ENCODE data around the gene ACTL8.

The ACTL8 gene

DNA sequence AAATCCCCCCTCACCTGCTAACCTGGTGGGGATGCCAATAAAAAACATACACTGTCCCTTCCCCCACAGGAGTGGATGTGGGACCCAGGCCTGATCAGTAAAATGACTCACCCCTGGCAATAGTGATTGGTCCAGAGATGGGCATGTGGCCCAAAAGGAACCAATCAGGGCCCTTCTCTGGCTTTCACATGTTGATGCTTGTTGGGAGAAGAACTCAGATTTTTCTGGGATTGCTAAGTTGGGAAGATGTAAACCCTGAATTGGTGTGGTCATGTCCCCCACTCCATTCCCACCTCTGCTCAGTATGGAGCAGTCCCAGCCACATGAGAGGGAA, 43.6 kb upstream of the ACTL8 start:
- no peak overlapping the region for H3K4me3 ChIP-seq (ENCODE audit: insufficient read depth in 1 of 2, low read depth in 1 of 2, low read length in 2 of 2)
- no peaks in the 10 kb centered on the region for H3K36me3 ChIP-seq (ENCODE audit: control insufficient read depth in 1 of 2, insufficient read depth in 2 of 2, low read depth in 1 of 2, low read length in 2 of 2)
- H2BK12ac ChIP-seq (ENCODE audit: low read length in 2 of 2), result no peak overlapping the region
- H2AK5ac ChIP-seq (ENCODE audit: low read length, severe bottlenecking), result no peak overlapping the region
- H3K4ac ChIP-seq (ENCODE audit: low read depth in 1 of 2, low read length in 2 of 2), result no peak overlapping the region
- H2BK120ac ChIP-seq (ENCODE audit: low read depth, low read length), result no peak overlapping the region
- no peaks in the 10 kb centered on the region for H3K4me1 ChIP-seq (ENCODE audit: control insufficient read depth, insufficient read depth, low read depth, low read length)
- H4K8ac ChIP-seq (ENCODE audit: low read length), result no peak overlapping the region
- no peak for DNase-seq
- H3K79me1 ChIP-seq (replicated peaks; ENCODE audit: low read length, poor library complexity, severe bottlenecking), result no peaks in the 10 kb centered on the region
- no peak overlapping the region for H2BK15ac ChIP-seq (ENCODE audit: low read depth, poor library complexity, severe bottlenecking)
- H3K4me2 ChIP-seq (ENCODE audit: low read length, poor library complexity, severe bottlenecking), result no peak overlapping the region
- peaks cover 16% of the 10 kb centered on the region for H3K9me3 ChIP-seq (ENCODE audit: control insufficient read depth, low read length)
- H3K23ac ChIP-seq (ENCODE audit: low read length in 2 of 2), result no peak overlapping the region
- no peak overlapping the region for H3K14ac ChIP-seq (ENCODE audit: low read length in 2 of 2)
- no peak overlapping the region for H2BK5ac ChIP-seq (ENCODE audit: low read depth, low read length, poor library complexity, severe bottlenecking)
- H3K18ac ChIP-seq (ENCODE audit: low read depth in 1 of 2, low read length in 2 of 2), result no peak overlapping the region
- H3K9ac ChIP-seq (ENCODE audit: low read length), result no peak overlapping the region
- no peak overlapping the region for H3K27ac ChIP-seq (ENCODE audit: low read length, poor library complexity, severe bottlenecking)
- H2AFZ ChIP-seq (ENCODE audit: low read depth, low read length), result no peak overlapping the region
- no peak overlapping the region for H4K91ac ChIP-seq (ENCODE audit: low read length)
- peaks cover 5 to 16% of the 10 kb centered on the region in 2 experiments for H3K27me3 ChIP-seq (ENCODE audit: control insufficient read depth in 1 of 2, insufficient read depth in 1 of 2, low read length in 2 of 2)

DNA sequence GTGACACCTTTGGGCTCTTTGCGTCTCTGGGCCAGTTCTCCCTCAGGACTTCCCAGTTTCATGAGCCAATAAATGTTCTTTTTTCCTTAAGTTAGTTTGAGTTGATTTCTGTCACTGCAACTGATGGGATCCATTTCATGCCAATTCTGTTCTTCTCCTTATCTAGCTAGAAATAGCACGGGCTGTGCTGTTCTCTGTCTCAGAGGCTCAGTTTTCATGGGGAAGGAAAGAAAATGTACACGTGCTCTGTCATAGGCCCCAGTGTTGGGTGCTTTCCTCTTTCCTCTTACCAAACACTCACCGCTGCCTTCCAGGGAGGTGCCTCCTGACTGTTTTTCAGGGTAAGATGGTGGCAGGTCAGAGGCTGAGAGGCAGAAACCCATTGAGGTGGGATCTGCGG, 43.2 kb upstream of the ACTL8 start:
- no peak overlapping the region for H3K18ac ChIP-seq (ENCODE audit: low read depth in 1 of 2, low read length in 2 of 2)
- H3K9me3 ChIP-seq (ENCODE audit: control insufficient read depth, low read length), result peaks cover 16% of the 10 kb centered on the region
- H2BK15ac ChIP-seq (ENCODE audit: low read depth, poor library complexity, severe bottlenecking), result no peak overlapping the region
- H3K23ac ChIP-seq (ENCODE audit: low read length in 2 of 2), result no peak overlapping the region
- no peak overlapping the region for H3K27ac ChIP-seq (ENCODE audit: low read length, poor library complexity, severe bottlenecking)
- DNase-seq, result no peak
- H2AK5ac ChIP-seq (ENCODE audit: low read length, severe bottlenecking), result no peak overlapping the region
- no peaks in the 10 kb centered on the region for H3K79me1 ChIP-seq (replicated peaks; ENCODE audit: low read length, poor library complexity, severe bottlenecking)
- H3K27me3 ChIP-seq (ENCODE audit: control insufficient read depth in 1 of 2, insufficient read depth in 1 of 2, low read length in 2 of 2), result peaks cover 5 to 13% of the 10 kb centered on the region in 2 experiments
- no peak overlapping the region for H3K4ac ChIP-seq (ENCODE audit: low read depth in 1 of 2, low read length in 2 of 2)
- H2BK120ac ChIP-seq (ENCODE audit: low read depth, low read length), result no peak overlapping the region
- no peak overlapping the region for H2BK5ac ChIP-seq (ENCODE audit: low read depth, low read length, poor library complexity, severe bottlenecking)
- H3K4me1 ChIP-seq (ENCODE audit: control insufficient read depth, insufficient read depth, low read depth, low read length), result no peaks in the 10 kb centered on the region
- H2BK12ac ChIP-seq (ENCODE audit: low read length in 2 of 2), result no peak overlapping the region
- peak overlapping the region in 1 of 2 experiments; percentile 15 for H3K4me3 ChIP-seq (ENCODE audit: insufficient read depth in 1 of 2, low read depth in 1 of 2, low read length in 2 of 2)
- 91% methylated on average over 5 of the region's 5 CpGs for WGBS
- no peak overlapping the region for H4K8ac ChIP-seq (ENCODE audit: low read length)
- H3K9ac ChIP-seq (ENCODE audit: low read length), result no peak overlapping the region
- H3K36me3 ChIP-seq (ENCODE audit: control insufficient read depth in 1 of 2, insufficient read depth in 2 of 2, low read depth in 1 of 2, low read length in 2 of 2), result no peaks in the 10 kb centered on the region
- H4K91ac ChIP-seq (ENCODE audit: low read length), result no peak overlapping the region
- no peak overlapping the region for H3K14ac ChIP-seq (ENCODE audit: low read length in 2 of 2)
- H2AFZ ChIP-seq (ENCODE audit: low read depth, low read length), result no peak overlapping the region
- no peak overlapping the region for H3K4me2 ChIP-seq (ENCODE audit: low read length, poor library complexity, severe bottlenecking)

DNA sequence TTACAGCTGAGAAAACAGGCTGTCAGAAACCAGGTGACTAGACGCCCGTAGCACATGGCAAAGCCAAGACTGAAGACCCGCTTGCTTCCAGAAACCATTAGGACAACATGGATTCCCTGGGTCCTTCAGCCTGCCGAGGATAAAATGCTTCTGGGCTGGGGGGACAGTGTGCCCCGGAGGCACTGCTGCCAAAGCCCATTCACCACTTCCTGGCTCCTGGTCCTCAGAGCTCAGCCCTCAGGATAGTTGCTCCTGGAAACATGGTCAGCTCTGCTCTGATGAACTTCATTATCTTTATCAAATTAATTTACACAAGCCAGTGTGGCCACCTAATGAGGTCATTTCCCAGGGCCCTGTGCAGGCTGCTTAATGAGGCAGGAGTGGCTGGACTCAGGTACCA, 41.1 kb upstream of the ACTL8 start:
- 86% methylated on average over 5 of the region's 5 CpGs for WGBS
- H2AK5ac ChIP-seq (ENCODE audit: low read length, severe bottlenecking), result no peak overlapping the region
- no peak overlapping the region for H3K14ac ChIP-seq (ENCODE audit: low read length in 2 of 2)
- no peak overlapping the region for H2BK15ac ChIP-seq (ENCODE audit: low read depth, poor library complexity, severe bottlenecking)
- H3K9me3 ChIP-seq (ENCODE audit: control insufficient read depth, low read length), result peaks cover 16% of the 10 kb centered on the region
- no peaks in the 10 kb centered on the region for H3K79me1 ChIP-seq (replicated peaks; ENCODE audit: low read length, poor library complexity, severe bottlenecking)
- H3K4me1 ChIP-seq (ENCODE audit: control insufficient read depth, insufficient read depth, low read depth, low read length), result peaks cover 5% of the 10 kb centered on the region
- H3K36me3 ChIP-seq (ENCODE audit: control insufficient read depth in 1 of 2, insufficient read depth in 2 of 2, low read depth in 1 of 2, low read length in 2 of 2), result no peaks in the 10 kb centered on the region
- peaks cover 8% of the 10 kb centered on the region in 2 experiments for H3K27me3 ChIP-seq (ENCODE audit: control insufficient read depth in 1 of 2, insufficient read depth in 1 of 2, low read length in 2 of 2)
- DNase-seq, result no peak
- no peak overlapping the region for H2BK12ac ChIP-seq (ENCODE audit: low read length in 2 of 2)
- H2AFZ ChIP-seq (ENCODE audit: low read depth, low read length), result no peak overlapping the region
- H3K4me3 ChIP-seq (ENCODE audit: insufficient read depth in 1 of 2, low read depth in 1 of 2, low read length in 2 of 2), result no peak overlapping the region
- no peak overlapping the region for H3K18ac ChIP-seq (ENCODE audit: low read depth in 1 of 2, low read length in 2 of 2)
- H2BK120ac ChIP-seq (ENCODE audit: low read depth, low read length), result no peak overlapping the region
- H3K23ac ChIP-seq (ENCODE audit: low read length in 2 of 2), result no peak overlapping the region
- no peak overlapping the region for H3K4ac ChIP-seq (ENCODE audit: low read depth in 1 of 2, low read length in 2 of 2)
- no peak overlapping the region for H3K9ac ChIP-seq (ENCODE audit: low read length)
- H3K4me2 ChIP-seq (ENCODE audit: low read length, poor library complexity, severe bottlenecking), result no peak overlapping the region
- no peak overlapping the region for H4K91ac ChIP-seq (ENCODE audit: low read length)
- H2BK5ac ChIP-seq (ENCODE audit: low read depth, low read length, poor library complexity, severe bottlenecking), result no peak overlapping the region
- no peak overlapping the region for H4K8ac ChIP-seq (ENCODE audit: low read length)
- H3K27ac ChIP-seq (ENCODE audit: low read length, poor library complexity, severe bottlenecking), result no peak overlapping the region

DNA sequence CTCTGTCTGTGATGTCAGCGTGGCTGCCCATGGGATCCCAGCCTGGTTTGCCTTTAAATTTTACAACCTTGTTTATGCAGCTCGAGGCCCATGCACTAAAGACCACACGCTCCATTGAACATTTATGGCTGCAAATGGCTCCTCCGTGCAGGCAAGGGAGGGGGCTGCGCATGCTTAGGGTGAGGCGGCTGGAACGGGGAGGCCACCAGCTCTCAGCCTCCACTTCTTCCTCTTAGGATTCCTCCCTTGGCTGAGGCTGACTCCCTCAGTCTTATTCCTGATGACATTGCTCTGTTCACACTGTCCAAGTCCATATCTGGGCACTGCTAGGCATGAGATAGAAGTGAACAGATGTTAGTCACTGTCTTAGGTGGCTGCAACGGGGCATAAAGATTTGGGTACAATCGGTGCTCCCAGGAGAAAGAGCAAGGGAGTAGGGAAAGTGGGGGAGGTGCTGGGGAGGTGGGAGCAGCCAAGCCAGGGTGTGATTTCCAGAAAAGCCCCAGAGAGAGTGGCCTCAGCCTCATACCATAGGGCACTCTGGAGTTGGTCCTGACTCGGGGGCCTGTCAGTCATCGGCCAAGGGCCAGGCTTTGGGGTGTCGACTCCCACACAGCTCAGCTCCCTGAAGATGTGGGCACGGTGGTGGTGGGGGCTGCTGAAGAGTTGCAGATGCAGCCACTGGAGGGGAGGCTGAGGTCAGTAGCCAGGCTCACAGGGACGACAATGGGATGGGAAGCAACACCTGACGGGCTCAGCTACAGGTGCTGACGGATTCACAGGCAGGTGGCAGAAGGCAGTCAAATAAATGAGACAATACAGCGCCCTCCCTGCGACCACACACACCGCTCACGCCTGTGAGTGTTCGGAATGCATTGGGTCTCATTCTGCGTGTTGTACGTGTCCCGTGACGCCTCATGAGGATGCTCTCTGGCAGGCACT, 37.3 kb upstream of the ACTL8 start:
- Histone ChIP-seq H3K27me3 (ENCODE audit: control insufficient read depth in 1 of 2, insufficient read depth in 1 of 2, low read length in 2 of 2) (peaks cover 3 to 8% of the 10 kb centered on the region in 2 experiments), H2BK12ac (ENCODE audit: low read length in 2 of 2) (no peak overlapping the region), H2BK120ac (ENCODE audit: low read depth, low read length) (no peak overlapping the region), H3K4me1 (ENCODE audit: control insufficient read depth, insufficient read depth, low read depth, low read length) (peaks cover 11% of the 10 kb centered on the region), H3K4ac (ENCODE audit: low read depth in 1 of 2, low read length in 2 of 2) (no peak overlapping the region), H2AK5ac (ENCODE audit: low read length, severe bottlenecking) (no peak overlapping the region), H2BK15ac (ENCODE audit: low read depth, poor library complexity, severe bottlenecking) (no peak overlapping the region), H3K14ac (ENCODE audit: low read length in 2 of 2) (no peak overlapping the region), H3K27ac (ENCODE audit: low read length, poor library complexity, severe bottlenecking) (no peak overlapping the region), H3K9me3 (ENCODE audit: control insufficient read depth, low read length) (no peaks in the 10 kb centered on the region), H3K4me2 (ENCODE audit: low read length, poor library complexity, severe bottlenecking) (no peak overlapping the region), H2AFZ (ENCODE audit: low read depth, low read length) (no peak overlapping the region), H3K18ac (ENCODE audit: low read depth in 1 of 2, low read length in 2 of 2) (no peak overlapping the region), H3K36me3 (ENCODE audit: control insufficient read depth in 1 of 2, insufficient read depth in 2 of 2, low read depth in 1 of 2, low read length in 2 of 2) (no peaks in the 10 kb centered on the region), H4K91ac (ENCODE audit: low read length) (no peak overlapping the region), H4K8ac (ENCODE audit: low read length) (no peak overlapping the region), H3K23ac (ENCODE audit: low read length in 2 of 2) (no peak overlapping the region), H2BK5ac (ENCODE audit: low read depth, low read length, poor library complexity, severe bottlenecking) (no peak overlapping the region), H3K9ac (ENCODE audit: low read length) (no peak overlapping the region), H3K79me1 (replicated peaks; ENCODE audit: low read length, poor library complexity, severe bottlenecking) (no peaks in the 10 kb centered on the region), H3K4me3 (ENCODE audit: insufficient read depth in 1 of 2, low read depth in 1 of 2, low read length in 2 of 2) (no peak overlapping the region)
- no peak for DNase-seq
- 74% methylated on average over 25 of the region's 25 CpGs for WGBS

All from mesenchymal stem cell (in vitro differentiated cells and primary cell).